PFSK-1 (cell line): Measurements from ENCODE around the gene ADAM8.

ENCODE experiments used
- FOXP2 ChIP-seq: optimal IDR thresholded peaks from 2 replicates; pipeline ENCODE3; 2011; ENCODE audit warnings: borderline replicate concordance, control low read depth, inconsistent platforms; ENCODE audit not compliant: insufficient read depth; ENCODE audit errors: extremely low read length, extremely low read depth
- POLR2AphosphoS5 ChIP-seq: IDR thresholded peaks from 2 replicates; pipeline ENCODE4 v1.6.1; 2012; ENCODE audit warnings: low read depth, mild to moderate bottlenecking, control low read depth, low read length, moderate library complexity
- REST ChIP-seq, 2 experiments: IDR thresholded peaks; 2 replicates each; pipeline versions ENCODE4 v1.6.1 to v1.8.0; 2011 to 2012; ENCODE audit warnings: low read depth in 2 of 2, low read length in 2 of 2, control low read depth in 1 of 2, inconsistent platforms in 1 of 2, mild to moderate bottlenecking in 1 of 2, moderate library complexity in 1 of 2; ENCODE audit not compliant: insufficient read depth in 1 of 2
- SIN3A ChIP-seq: IDR thresholded peaks from 2 replicates; pipeline ENCODE4 v1.6.1; 2012; ENCODE audit warnings: mild to moderate bottlenecking, low read length, moderate library complexity, borderline replicate concordance; ENCODE audit not compliant: insufficient read depth
- TAF1 ChIP-seq: IDR thresholded peaks from 2 replicates; pipeline ENCODE4 v1.6.1; 2012; ENCODE audit warnings: low read length, control low read depth, borderline replicate concordance; ENCODE audit not compliant: insufficient read depth

ADAM8 gene

GRCh38 chr10:133306941-133307379 lies 30.3 kb upstream of the ADAM8 start:
- no peak for TF ChIP-seq TAF1
- TF ChIP-seq SIN3A, result no peak
- no peak for TF ChIP-seq REST (IDR thresholded peaks at IDR 0.05; ENCODE audit: insufficient read depth in 1 of 2, low read depth in 2 of 2, low read length in 2 of 2)
- TF ChIP-seq POLR2AphosphoS5, result no peak
- no peak for TF ChIP-seq FOXP2

- TF ChIP-seq FOXP2 (no peak), POLR2AphosphoS5 (no peak), TAF1 (no peak), SIN3A (no peak), REST (IDR thresholded peaks at IDR 0.05; ENCODE audit: insufficient read depth in 1 of 2, low read depth in 2 of 2, low read length in 2 of 2) (no peak)
Measured at GRCh38 chr10:133306097-133306476, 29.4 kb upstream of the ADAM8 start.

- TF ChIP-seq REST (IDR thresholded peaks at IDR 0.05; ENCODE audit: insufficient read depth in 1 of 2, low read depth in 2 of 2, low read length in 2 of 2) (no peak), FOXP2 (no peak), SIN3A (no peak)
Measured at GRCh38 chr10:133303206-133303605, 26.5 kb upstream of the ADAM8 start.

GRCh38 chr10:133302230-133302629 lies 25.6 kb upstream of the ADAM8 start:
- no peak for TF ChIP-seq POLR2AphosphoS5
- no peak for TF ChIP-seq SIN3A
- no peak for TF ChIP-seq FOXP2
- no peak for TF ChIP-seq REST (IDR thresholded peaks at IDR 0.05; ENCODE audit: insufficient read depth in 1 of 2, low read depth in 2 of 2, low read length in 2 of 2)
- no peak for TF ChIP-seq TAF1

- TF ChIP-seq SIN3A (no peak), FOXP2 (no peak), REST (IDR thresholded peaks at IDR 0.05; ENCODE audit: insufficient read depth in 1 of 2, low read depth in 2 of 2, low read length in 2 of 2) (no peak), TAF1 (no peak), POLR2AphosphoS5 (no peak)
Measured at GRCh38 chr10:133299738-133300137, 23.1 kb upstream of the ADAM8 start.
